HG03103 (cell line): ENCODE results near the gene ZNF827.

Source experiments
- ATAC-seq: cut with Tn5 transposase; IDR thresholded peaks from one replicate; pipeline ENCODE4 v1.9.1; 2021; ENCODE audit warnings: low read depth; ENCODE audit not compliant: unreplicated experiment

Gene ZNF827

DNA sequence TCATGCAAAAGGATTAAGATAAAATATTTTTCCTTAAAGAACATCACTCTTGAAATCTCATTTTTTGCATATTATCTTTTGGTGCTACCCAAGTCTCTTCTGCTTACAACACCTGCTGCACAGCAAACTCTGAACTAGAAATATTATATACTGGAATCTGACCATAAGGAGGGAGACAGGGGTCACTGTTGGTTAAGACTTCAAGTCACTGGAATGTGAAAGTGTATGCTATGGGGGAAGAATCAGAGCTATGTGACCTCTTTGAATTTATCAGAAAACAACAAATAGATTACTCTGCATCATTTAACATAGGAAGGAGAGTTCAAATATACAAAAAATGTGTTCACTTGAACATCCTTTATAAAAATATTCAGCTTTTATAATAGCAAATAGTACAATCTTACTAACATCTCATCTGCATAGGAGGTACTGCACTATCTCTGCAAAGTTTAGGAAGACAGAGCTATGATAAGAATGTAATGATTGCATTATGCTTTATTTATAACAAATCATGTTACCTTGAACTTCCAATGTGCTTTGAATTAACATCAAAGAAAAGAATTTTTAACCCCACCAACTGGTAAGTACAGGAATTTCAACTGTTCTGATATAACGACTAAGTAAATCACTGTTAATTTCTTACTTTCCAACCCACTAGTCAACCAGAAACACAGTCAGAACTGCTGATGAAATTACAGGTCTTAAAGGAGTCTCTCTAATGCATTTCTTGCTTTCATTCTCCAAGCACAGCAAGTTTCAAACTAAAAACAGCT lies 69.8 kb downstream of the ZNF827 start:
- ATAC-seq: peak; percentile 50

DNA sequence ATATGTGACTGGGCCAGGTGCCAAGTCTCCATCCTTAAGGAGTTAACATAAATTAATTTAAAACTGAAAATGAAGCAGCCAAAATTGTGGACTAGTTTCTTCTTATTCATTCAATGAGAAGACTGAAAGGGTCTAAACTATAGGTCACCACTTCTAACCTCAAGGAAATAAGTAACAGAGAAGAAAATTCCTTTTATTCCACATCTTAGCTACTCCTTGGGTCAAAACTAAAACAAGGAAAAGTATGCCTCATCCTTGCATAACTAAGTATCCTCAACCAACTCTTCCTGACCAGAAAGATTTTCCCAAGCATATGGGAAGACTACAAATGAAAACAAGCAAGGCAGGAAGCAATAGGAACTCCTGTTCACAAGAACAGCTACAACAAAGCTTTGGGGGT lies 71.2 kb downstream of the ZNF827 start:
- ATAC-seq: no peak

DNA sequence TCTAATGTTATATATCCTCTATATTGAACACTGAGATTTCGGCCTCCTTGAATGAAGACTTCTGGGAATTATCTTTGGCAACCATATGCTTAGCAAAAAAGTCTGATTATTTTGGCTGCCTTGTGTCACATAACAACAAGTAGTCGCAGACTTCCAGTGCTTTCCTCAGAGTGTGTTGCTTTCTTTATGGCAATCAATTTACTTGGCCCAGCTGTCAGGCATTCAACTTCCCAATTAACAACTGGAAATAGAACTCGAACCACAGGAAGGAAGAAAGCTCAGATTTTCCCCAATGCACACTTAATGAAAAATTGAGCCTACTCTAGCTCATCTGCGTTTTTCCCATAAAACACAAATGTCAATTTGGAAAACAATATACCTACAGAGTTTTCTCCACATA lies 71.6 kb downstream of the ZNF827 start:
- ATAC-seq: no peak

DNA sequence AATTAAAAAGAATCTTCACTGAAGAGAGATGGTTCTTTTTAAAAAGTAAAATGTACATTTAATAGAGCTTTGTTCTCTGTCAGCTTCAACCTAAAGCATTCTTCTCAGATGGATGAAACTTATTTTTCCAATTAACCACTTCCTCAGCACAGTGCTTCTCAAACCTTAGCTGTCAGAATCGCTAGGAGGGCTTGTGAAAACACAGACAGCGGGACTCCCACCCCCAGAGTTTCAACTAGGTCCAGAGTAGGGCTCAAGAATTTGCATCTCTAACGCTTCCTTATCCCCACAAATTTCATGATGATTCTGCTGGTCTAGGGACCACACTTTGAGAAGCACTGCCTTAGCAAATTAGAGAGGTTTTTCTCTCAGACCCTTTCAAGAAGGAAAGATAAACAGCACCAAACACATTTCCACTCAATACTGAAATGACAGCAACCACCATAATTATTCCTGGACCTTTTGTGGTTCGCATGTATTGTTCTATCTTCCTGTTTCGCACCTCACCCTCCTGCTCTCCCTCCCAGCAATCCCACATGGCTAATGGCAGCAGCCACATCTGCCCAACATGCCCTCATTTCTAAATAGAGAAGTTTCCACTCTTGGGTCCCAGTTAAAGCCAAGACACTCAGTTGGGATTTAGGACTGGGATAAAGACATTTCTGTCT lies 73.2 kb downstream of the ZNF827 start:
- ATAC-seq: peak; percentile 55

DNA sequence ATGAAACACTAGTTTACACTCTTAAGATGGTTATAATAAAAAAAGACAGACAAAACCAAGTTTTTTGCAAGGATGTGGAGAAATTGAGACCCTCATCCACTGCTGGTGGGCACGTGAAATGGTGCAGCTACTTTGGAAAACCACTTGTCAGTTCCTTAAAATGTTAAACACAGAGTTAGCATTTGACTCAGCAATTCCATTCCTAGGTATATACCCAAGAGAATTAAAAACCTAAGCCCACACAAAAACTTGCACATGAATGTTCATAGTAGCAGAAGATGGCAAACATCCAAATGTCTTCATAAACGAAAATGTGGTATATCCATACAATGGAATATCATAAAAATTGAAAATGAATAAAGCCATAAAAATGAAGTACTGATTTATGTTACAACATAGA lies 75.4 kb downstream of the ZNF827 start:
- no peak for ATAC-seq

DNA sequence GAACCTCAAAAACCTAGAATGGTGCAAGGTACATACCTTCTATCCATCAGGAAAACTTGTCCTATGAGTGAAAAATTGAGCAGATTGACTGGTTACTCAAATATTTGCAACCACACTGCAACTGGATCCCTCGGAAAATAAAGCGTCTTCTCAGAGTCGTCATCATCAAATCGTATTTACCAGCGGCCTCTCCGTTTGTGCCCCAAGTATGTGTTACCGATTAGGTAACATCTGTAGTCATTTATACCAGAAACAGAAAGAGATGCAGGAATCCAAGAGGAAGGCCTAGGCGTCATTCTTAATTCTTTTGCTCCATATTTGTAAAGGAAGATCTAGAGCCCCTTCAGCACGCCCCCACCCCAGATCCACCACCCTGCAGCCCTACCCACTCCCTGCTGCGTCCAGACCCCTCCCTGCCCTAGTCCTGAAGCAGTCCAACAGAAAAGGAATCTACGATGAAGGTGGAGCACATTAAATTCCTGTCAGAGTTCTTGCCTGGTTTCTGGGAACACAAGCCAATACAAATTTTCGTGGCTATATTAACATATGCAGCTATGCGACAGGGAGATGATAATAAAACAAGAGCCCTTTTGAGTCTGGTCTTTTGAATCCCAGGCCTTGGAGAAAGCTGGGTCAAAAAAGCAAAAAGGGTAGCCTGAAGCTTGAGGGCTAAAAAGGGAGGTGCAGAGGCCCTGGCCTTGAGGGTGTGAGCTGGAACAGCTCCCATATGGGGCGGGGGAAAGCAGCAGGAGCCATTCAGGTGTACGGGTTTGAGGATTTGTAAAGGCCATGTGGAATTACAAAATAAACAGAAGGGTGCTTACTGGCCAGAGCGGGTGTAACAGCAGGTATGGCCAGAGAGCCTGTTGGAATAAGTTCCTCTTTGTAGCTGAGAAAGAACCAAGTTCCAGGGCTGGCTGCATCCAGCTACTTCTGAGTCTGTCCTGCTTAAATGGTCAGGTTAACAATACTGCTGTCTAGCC lies 77.0 kb downstream of the ZNF827 start:
- ATAC-seq: no peak

DNA sequence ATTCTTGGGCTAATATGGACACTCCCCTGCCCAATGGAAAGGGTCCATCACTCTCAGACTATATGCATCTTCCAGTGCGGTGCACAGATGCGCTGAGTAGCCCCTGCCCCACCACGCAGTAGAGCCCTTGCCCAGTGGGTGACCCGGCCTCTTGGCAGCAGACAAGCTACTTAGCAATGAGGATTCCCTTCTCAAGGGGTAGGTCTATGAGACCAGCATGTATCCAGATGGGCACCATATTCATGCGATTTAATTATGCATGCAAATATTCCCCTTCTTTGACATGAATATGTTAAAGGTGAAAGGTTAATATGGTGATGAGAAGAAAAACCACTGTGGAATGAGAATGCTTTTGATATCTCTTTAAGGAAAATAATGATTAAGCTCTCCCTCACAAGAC lies 77.7 kb downstream of the ZNF827 start:
- ATAC-seq: no peak

DNA sequence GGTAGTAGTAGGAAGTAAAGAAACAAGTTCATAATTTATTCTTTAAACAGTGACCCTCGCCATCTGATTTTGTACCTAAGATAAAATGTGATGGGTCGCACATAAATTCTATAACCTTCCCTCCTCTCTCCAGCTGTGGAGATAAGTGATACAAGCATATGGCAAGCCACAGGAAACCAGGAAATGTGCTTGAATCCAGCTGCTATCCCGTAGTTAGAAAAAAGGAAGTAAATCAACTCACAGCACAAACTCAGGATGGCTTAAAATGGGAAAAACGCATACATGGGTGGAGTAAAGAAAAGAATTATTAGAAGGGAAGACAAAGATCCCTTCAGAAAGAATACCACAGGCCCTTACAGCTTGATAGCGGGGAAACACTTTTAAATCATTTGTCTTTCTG lies 78.2 kb downstream of the ZNF827 start:
- ATAC-seq: no peak

DNA sequence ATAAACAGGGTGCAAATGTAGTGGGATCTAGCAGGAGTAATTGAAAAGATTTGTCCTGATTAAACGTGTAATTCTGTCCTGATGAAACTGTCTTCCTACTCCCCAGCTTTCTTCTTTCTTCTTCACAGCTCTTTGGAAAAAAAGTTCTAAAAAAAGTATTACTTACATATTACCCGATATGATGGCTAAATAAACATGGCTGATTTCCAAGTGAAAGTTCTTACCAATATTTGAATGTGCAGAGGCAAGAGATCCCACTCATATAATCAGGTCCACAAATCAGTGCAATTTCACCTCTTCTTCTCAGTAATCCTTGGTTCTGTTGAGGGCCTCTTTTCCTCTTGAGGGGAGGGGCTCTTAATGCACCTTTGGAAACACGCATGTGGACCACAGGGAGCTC lies 78.7 kb downstream of the ZNF827 start:
- no peak for ATAC-seq

DNA sequence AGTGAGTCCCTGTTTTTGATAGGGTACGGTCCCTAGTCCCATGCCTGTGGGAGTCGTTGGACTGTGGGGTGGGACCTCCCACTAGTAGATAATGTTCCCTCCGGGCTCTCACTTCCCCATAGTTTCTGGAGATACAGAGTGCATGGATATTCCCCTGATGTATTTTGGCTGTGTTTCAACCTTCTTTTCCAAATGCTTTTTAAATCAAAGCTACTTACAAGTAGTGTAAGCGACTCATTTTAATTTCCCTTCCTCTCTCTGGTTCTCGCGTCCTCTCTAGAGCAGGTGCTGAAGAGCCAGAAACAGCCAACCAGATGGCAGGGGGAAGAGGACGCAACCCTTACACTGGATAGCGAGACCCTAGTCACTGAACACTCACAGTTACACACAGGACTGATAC lies 79.2 kb downstream of the ZNF827 start:
- ATAC-seq: no peak

DNA sequence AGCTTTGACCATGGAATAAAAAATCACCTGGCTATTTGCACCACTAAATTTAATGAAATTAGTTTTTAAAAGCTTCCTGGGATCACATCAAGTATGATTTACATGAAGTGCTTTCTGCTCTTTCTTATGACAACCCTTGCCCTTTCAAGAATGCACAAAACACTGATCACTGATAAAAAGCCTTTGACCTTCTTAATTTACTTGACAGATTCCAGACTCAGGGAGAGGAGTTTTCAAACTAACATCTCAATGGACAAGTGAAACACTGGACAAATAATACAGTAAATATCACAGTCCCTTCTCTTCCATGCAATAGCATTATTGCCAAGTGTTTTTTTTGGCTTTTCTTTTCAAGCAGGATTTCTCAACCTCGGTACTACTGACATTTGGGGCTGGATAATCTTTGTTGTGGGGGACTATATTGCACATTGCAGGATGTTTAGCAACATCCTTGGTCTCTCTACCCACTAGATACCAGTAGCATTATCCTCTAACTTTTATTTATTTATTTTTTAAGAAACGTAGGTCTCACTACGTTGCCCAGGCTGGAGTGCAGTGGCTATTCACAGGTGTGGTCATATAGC lies 86.3 kb downstream of the ZNF827 start:
- ATAC-seq: no peak

DNA sequence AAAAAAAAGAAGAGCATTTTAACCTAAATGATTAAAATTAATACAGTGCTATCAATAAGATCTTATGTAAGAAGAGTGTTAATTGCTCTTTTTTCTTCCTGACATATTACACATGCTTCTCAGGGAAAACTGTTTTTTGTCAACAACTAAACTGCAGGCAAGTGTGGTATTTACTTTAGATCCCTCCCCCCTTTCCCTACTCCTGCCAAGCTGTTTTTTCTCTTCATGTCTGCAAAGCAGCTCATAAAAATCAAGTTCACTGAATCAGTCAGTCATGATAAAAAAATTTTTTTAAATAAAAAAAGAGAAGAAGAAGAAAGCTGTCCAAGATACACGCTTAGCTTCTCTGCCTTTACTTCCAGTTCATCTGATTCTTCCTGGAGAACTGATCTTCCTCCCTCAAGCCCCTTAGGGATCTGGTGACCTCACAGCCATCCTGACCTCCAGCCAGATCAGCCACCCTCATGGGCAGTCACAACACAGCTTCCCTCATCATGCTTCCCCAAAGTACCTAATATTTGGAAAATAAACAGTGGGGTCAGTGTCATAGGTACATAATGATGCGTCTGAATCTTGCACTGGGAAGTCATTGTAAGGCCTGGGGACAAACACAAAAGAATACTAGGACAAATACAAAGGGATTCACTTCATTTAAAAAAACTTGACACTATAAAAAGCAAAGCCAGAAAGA lies 87.0 kb downstream of the ZNF827 start:
- ATAC-seq: no peak

DNA sequence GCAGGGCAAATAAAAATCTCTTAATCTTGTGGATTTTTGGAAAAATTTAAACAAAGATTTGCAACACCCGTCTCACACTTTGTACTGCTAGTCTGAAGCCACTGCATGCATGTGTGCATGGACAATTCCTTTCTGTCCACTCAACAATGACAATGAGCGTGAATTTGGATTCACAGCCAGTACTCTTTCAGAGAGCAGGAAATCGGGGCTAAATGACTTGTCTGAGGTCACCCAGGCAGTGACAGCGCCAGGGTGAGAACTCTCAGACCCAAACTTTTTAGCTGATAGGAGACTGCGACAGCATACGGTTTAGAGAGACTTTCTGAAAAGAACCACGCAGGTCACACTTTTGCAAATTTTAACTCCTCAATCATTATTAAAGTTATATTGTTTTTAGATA lies 90.9 kb downstream of the ZNF827 start:
- no peak for ATAC-seq

DNA sequence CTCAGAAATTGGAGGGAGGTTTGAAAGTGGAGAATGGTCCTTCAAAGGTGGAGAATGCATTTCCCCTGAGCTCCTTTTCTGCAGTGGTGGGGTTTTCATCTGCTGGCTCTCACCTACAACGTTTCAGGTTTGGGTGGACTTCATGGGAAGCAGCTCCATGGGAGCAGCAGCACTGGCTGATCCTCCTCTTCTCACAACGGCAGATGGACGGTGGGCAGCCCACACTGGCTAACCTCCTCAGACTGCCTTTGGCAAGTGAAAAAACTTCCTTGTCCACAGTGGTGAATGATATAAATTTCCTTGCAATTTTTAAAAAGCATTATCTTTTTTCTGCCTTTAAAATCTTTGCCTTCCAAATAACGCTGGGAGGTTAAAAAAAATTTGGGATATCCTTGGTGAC lies 93.5 kb downstream of the ZNF827 start:
- ATAC-seq: no peak

DNA sequence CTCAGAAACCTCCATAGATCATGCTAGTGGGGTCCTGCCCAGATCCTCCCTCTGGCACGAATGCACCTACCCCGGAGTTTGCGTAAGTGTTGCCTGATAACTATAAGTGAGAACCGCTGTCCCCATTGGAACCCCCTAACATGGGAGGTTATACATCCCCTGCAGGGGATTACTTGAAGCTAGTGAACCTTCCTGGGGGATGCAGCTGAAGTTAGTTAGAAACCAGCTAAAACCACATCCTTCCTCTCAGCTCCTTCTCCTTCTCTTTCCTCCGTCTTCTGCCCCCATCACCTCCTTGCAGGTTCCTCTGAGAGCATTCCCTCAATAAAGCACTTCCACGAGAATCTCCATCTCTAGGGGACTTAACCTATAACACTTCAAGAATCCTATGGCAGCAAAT lies 95.0 kb downstream of the ZNF827 start:
- ATAC-seq: no peak

DNA sequence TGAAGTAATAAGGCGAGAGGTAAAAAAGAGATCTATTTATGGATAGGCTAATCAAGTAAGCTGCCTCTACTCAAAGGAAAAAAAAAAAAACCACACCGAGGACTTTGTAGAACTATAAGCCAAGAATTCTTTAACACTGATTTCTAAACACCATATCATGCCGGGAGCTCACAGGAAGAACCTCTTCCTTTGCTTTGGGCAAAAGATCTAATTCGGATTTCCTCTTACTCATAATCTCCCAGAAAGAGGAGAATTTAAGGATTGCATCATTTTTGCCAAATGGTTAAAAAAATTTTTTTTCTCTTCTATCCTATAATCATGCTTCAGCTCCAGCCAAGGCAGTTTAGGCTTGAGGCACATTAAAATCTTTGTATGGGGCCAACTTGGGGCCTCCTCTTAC lies 95.5 kb downstream of the ZNF827 start:
- ATAC-seq: no peak

DNA sequence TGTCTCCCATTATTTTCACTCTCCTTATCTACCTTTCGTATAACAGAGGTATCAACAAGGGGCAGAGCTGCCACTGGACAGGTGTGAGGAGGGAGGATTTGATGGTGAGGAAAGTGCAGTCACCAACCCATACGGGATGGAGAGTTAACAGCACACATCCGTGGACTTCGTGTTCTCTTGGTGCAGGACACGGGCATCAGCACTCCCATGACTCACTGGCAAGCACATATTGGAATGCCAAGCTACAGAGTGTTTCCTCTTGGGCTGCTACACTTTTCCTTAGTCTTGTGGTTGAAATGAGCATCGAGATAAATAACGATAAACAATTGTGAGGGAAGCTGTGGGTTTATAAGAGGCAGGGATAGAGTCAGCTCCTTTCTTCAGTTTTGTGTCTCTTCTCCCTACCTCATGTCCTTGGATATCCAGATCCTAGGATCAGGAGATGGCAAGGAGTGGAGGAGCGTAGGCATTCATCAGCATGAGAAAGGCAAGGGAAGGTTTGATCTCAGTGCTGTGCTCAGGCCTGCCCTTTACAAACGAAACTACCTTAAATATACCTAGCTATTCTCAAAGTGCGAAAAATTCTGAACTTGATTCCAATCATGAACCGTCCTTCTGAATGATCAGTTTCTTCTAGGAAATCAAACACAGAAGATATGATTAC lies 96.3 kb downstream of the ZNF827 start:
- ATAC-seq: no peak

DNA sequence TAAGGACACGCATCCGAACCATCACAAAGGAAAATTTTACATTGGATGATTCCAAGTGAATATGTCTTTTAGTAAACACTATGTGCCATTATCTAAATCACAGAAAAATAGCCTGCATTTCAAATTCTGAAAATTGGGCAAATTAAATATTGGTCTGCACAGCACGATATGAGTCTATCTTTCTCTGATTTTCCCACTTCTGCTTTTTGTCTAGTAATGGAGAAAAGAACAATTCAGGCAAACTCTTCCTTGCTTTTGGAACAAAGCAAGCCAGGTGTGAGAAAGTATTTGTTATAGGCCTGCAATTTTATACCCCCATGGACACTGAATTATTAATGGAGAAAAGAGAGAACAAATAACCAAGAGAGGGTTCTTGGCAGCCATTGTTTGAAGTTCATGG lies 97.8 kb downstream of the ZNF827 start:
- ATAC-seq: no peak

DNA sequence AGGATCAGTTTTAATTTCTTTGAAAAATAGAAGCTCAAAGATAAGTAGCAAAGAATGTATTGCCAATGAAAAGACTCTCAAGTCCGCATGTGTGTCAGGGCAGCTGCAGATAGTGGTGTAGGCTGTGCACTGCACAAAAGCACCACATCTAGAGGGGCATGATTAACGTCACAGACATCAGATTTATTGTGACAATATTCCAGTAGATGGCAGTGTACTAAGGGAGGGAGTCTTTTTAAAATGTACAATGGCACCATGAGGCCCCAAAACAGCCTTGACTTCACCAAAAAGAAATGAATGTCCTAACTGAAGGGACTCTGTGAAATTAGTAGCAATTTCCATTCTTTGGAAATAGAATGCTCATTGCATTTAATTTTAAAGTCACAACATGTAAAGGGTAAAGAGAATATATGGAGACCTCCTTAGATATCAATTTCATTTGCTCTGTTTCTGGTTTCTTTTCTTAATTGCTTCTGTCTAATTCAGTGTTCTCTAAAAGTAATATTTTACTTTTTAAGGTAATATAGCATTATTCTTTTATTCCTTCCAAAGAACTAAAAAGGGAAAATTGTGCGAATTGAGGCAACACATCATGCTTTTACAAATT lies 98.4 kb downstream of the ZNF827 start:
- peak; percentile 88 for ATAC-seq
